HL-60 (cell line): ENCODE measurements around the gene MRPS14.

ENCODE experiments used
- DNase-seq, 2 experiments: peaks; one replicate each; pipeline ENCODE4 v3.0.0-alpha.2; 2010 to 2020; ENCODE audit warnings: low read depth in 1 of 2, low spot score in 1 of 2
- H3K27ac ChIP-seq: fragments of 250-450 bp; sonication (Bioruptor Pico); replicated peaks from 2 replicates; pipeline ENCODE4 v1.5.1; 2020; ENCODE audit warnings: mild to moderate bottlenecking, moderate library complexity
- H3K27me3 ChIP-seq: fragments of 250-450 bp; sonication (Bioruptor Pico); 2 replicates; pipeline ENCODE4 v1.5.1; 2021; ENCODE audit warnings: mild to moderate bottlenecking, moderate library complexity; ENCODE audit not compliant: insufficient read depth, poor library complexity, severe bottlenecking
- H3K4me3 ChIP-seq: replicated peaks from 2 replicates; pipeline ENCODE4 v1.5.1; 2011; ENCODE audit warnings: mild to moderate bottlenecking, control low read depth, low read length; ENCODE audit not compliant: insufficient read depth
- GABPA ChIP-seq: IDR thresholded peaks from 2 replicates; pipeline ENCODE4 v1.6.1; 2012; ENCODE audit warnings: low read depth
- POLR2AphosphoS5 ChIP-seq: IDR thresholded peaks from 2 replicates; pipeline ENCODE4 v1.6.1; 2012; ENCODE audit warnings: low read depth
- SPI1 ChIP-seq: IDR thresholded peaks from 2 replicates; pipeline ENCODE4 v1.6.1; 2012; ENCODE audit warnings: low read depth, mild to moderate bottlenecking, borderline replicate concordance
- TF ChIP-seq, protein P1 (sequence below): IDR thresholded peaks from one replicate; pipeline ENCODE4 v1.5.1; 2011; ENCODE audit warnings: low read length, control low read depth, inconsistent platforms; ENCODE audit not compliant: insufficient read depth
- TF ChIP-seq, protein P2 (sequence below): IDR thresholded peaks from 2 replicates; pipeline ENCODE4 v1.6.1; 2012; ENCODE audit warnings: low read depth; ENCODE audit not compliant: insufficient replicate concordance

The MRPS14 gene

DNA sequence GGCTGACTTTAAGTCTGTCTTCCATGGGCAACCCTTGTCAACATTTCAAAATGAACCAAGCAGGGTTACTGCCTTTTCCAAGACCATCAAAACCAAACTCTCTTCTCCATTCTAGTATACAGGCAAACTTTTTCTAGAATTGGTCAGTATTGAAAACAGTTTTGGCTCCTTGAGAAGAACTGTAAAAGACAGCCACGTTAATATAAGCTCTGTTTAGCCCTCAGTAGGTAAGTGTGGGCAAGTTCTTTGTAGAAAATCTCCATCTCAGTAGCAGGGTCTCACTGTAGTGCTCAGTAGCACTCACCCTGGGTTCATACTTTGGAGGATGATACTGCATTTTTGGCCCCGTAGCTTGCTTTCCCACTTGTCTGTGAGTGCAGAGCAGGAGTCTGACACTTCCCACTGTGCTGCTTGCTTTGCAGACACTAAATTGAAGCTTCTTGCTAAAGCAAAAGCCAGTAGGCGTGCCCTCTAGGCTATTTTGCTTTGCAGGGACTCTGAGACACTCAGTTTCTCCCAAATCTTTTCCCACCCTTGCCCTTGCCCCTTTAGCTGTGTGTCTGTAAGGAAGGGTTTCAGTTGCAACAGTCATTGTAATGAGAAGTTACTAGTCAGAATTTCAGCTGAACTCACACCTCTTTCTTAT lies 57.7 kb downstream of the MRPS14 start:
- Histone ChIP-seq H3K4me3 (no peak overlapping the region), H3K27ac (peak overlapping the region; percentile 58), H3K27me3 (no peaks in the 10 kb centered on the region)
- no peak for TF ChIP-seq GABPA
- TF ChIP-seq, protein P1, sequence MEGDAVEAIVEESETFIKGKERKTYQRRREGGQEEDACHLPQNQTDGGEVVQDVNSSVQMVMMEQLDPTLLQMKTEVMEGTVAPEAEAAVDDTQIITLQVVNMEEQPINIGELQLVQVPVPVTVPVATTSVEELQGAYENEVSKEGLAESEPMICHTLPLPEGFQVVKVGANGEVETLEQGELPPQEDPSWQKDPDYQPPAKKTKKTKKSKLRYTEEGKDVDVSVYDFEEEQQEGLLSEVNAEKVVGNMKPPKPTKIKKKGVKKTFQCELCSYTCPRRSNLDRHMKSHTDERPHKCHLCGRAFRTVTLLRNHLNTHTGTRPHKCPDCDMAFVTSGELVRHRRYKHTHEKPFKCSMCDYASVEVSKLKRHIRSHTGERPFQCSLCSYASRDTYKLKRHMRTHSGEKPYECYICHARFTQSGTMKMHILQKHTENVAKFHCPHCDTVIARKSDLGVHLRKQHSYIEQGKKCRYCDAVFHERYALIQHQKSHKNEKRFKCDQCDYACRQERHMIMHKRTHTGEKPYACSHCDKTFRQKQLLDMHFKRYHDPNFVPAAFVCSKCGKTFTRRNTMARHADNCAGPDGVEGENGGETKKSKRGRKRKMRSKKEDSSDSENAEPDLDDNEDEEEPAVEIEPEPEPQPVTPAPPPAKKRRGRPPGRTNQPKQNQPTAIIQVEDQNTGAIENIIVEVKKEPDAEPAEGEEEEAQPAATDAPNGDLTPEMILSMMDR: no peak
- TF ChIP-seq SPI1: no peak
- no peak for TF ChIP-seq POLR2AphosphoS5
- TF ChIP-seq, protein P2, sequence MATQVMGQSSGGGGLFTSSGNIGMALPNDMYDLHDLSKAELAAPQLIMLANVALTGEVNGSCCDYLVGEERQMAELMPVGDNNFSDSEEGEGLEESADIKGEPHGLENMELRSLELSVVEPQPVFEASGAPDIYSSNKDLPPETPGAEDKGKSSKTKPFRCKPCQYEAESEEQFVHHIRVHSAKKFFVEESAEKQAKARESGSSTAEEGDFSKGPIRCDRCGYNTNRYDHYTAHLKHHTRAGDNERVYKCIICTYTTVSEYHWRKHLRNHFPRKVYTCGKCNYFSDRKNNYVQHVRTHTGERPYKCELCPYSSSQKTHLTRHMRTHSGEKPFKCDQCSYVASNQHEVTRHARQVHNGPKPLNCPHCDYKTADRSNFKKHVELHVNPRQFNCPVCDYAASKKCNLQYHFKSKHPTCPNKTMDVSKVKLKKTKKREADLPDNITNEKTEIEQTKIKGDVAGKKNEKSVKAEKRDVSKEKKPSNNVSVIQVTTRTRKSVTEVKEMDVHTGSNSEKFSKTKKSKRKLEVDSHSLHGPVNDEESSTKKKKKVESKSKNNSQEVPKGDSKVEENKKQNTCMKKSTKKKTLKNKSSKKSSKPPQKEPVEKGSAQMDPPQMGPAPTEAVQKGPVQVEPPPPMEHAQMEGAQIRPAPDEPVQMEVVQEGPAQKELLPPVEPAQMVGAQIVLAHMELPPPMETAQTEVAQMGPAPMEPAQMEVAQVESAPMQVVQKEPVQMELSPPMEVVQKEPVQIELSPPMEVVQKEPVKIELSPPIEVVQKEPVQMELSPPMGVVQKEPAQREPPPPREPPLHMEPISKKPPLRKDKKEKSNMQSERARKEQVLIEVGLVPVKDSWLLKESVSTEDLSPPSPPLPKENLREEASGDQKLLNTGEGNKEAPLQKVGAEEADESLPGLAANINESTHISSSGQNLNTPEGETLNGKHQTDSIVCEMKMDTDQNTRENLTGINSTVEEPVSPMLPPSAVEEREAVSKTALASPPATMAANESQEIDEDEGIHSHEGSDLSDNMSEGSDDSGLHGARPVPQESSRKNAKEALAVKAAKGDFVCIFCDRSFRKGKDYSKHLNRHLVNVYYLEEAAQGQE: no peak
- DNase-seq: peak in 1 of 2 experiments; percentile 65

DNA sequence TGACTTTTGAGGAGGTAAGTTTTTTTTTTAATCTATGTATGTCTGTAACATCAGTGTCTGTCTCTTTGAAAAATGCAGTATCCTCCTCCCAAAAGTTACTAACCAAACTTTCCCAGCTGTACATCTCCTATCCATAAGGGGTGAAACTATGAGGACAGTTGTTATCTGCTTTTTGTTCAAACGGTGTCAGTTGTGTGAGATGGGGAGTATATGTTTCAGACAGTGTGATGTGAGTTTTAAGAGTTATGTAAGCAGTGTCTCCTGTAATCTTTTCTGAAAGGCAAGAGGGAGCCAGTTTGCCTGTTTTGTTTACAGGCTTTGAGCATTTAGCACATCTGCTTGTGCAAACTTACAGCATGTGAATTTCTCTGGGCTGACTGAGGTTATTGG lies 58.3 kb downstream of the MRPS14 start:
- no peaks in the 10 kb centered on the region for H3K27me3 ChIP-seq
- peak in 1 of 2 experiments; percentile 9 for DNase-seq
- TF ChIP-seq, protein P2: no peak
- TF ChIP-seq SPI1 (no peak), GABPA (no peak), POLR2AphosphoS5 (no peak)
- TF ChIP-seq, protein P1: no peak
- H3K4me3 ChIP-seq: no peak overlapping the region
- peak overlapping the region; percentile 58 for H3K27ac ChIP-seq

DNA sequence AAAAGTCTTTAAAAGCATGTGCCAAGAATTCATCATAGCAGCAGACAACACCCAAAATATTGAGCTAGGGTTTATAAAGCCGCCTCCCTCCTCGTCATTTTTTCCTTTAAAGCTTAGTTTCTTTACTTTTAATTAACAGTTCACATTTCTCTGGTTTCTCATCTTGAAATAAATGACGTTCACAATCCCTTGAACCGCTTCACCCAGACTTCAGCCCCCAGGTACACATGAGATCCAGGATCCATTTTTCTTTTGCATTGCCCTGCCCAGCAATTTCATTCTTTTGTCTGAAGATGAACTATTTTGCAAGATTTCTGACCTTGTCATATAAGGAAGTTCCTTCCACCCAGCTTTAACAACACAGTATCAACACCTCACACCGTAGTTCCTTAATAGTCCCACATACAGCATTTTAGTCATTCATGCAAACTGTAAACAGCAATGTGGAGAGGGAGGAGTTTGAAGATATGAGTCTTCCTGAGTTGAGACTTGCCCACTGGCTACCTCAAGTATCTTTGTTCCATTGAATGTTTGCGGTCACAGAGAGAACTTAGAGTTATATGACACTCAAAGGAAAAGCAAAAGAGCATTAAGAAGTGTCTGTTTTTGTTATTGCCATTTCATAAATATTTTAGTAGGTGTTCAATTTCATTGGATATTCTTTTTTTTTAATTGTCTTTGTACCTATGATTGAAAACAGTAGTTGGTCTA lies 58.8 kb downstream of the MRPS14 start:
- Histone ChIP-seq H3K4me3 (no peak overlapping the region), H3K27ac (peak overlapping the region; percentile 58), H3K27me3 (no peaks in the 10 kb centered on the region)
- TF ChIP-seq POLR2AphosphoS5 (no peak), SPI1 (peak; percentile 38; the same call in 1 of the 2 replicates)
- DNase-seq: peak; percentile 63 to 78

DNA sequence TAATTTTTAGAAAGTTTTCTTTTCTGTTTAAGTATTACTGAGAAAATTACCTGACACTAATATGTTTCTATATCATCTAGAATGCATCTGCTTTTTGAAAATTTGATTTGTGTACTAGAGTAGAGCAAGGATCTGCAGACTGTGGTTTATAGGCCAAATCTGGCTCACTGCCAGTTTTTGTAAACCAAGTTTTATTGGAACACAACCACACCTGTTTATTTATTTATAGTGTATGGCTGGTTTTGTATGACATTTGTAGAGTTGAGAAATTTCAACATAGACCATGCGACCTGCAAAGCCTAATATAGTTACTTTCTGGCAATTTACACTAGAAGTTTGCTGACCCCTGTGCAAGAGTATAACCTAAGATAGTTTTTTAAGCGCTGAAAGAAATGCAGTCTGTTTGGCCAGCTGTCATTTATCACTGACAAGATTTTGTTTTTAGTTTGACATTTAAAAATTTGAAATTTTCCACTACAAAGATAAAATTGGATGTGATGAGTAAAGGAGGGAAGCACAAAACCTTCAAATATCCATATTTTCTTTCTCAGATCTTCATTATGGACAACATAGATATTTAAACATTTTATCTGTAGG lies 59.6 kb downstream of the MRPS14 start:
- H3K27me3 ChIP-seq: no peaks in the 10 kb centered on the region
- peak overlapping the region; percentile 58 for H3K27ac ChIP-seq
- no peak for DNase-seq
- TF ChIP-seq, protein P2: no peak
- H3K4me3 ChIP-seq: no peak overlapping the region
